Mesodermal cell (in vitro differentiated cells): Measurements from ENCODE around the gene RYK.
"Not testable (repeated sequence)": the region's sequence is repeated elsewhere in the genome, so short reads cannot be mapped to it uniquely, and the experiment has no call there.

Experiments
- H3K27ac ChIP-seq: 2 replicates; pipeline ENCODE4 v1.7.0; 2013; ENCODE audit warnings: mild to moderate bottlenecking, low read depth, low read length, moderate library complexity; ENCODE audit not compliant: severe bottlenecking
- H3K36me3 ChIP-seq: 2 replicates; pipeline ENCODE4 v1.7.1; 2013; ENCODE audit warnings: mild to moderate bottlenecking, low read length, moderate library complexity; ENCODE audit not compliant: control insufficient read depth, insufficient read depth
- H3K4me1 ChIP-seq: one replicate; pipeline ENCODE4 v1.7.1; 2013; ENCODE audit warnings: mild to moderate bottlenecking, low read length; ENCODE audit not compliant: insufficient read depth, control insufficient read depth, poor library complexity, severe bottlenecking
- H3K4me3 ChIP-seq: 2 replicates; pipeline ENCODE4 v1.7.0; 2013; ENCODE audit warnings: low read length, control low read depth, mild to moderate bottlenecking; ENCODE audit not compliant: insufficient read depth, poor library complexity, severe bottlenecking; ENCODE audit errors: extremely low read depth
- H3K9me3 ChIP-seq: 2 replicates; pipeline ENCODE4 v1.7.1; 2013; ENCODE audit warnings: mild to moderate bottlenecking, low read length, moderate library complexity; ENCODE audit not compliant: control insufficient read depth
- WGBS, 2 experiments: methylation state at CpG; one replicate each; pipeline ENCODE4 v1.1.5; 2013; ENCODE audit warnings: missing lambda C conversion rate in 2 of 2; ENCODE audit not compliant: insufficient coverage in 2 of 2; 5-methylcytosine and 5-hydroxymethylcytosine counted together

RYK gene

DNA sequence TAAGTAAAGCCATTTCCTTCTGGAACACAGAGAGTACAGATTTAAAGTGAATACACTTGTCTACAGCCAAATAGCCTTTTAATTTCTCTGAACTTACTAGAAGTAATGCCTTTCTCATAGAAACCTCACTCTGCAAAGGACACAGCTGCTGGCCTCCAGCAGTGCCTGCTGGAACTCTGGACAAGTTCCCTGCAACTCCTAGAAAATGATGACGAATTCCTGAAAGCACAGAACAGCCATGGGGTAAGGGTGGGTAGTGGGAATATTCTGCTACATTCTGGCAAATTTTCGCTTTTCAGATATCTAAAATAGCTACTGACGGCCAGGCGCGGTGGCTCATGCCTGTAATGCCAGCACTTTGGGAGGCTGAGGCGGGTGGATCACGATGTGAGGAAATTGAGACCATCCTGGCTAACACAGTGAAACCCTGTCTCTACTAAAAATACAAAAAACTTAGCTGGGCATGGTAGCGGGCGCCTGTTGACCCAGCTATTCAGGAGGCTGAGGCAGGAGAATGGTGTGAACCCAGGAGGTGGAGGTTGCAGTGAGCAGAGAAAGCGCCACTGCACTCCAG, 34.4 kb downstream of the RYK start:
- WGBS, 2 experiments, result 89 to 92% methylated on average over 8 to 9 of the region's 10 CpGs
- Histone ChIP-seq H3K4me3 (no peak overlapping the region), H3K9me3 (no peaks in the 10 kb centered on the region), H3K27ac (no peak overlapping the region), H3K36me3 (peaks cover 15% of the 10 kb centered on the region), H3K4me1 (no peaks in the 10 kb centered on the region)

DNA sequence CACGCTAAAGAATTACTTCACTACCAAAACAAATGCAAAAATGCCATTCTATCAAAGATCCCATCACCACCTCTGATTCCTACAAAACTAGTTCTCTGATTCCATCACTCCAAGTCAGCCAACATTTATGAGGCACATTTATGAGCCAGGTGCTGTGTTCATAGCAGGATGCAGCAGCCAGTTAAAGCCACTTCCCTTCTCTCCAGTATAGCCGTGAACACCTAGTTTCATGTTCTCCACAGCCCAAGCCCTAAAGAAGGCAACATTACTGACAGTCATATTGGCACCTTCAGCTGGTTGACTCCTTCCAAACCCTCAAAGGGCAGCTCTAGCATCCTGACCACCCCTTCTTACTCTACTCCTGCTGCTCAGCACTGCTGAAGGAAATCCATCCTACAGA, 36.4 kb downstream of the RYK start:
- Histone ChIP-seq H3K4me3 (no peak overlapping the region), H3K9me3 (no peaks in the 10 kb centered on the region), H3K36me3 (peaks cover 23% of the 10 kb centered on the region), H3K27ac (no peak overlapping the region), H3K4me1 (no peaks in the 10 kb centered on the region)
- 95 to 96% methylated on average over 2 of the region's 2 CpGs for WGBS, 2 experiments

DNA sequence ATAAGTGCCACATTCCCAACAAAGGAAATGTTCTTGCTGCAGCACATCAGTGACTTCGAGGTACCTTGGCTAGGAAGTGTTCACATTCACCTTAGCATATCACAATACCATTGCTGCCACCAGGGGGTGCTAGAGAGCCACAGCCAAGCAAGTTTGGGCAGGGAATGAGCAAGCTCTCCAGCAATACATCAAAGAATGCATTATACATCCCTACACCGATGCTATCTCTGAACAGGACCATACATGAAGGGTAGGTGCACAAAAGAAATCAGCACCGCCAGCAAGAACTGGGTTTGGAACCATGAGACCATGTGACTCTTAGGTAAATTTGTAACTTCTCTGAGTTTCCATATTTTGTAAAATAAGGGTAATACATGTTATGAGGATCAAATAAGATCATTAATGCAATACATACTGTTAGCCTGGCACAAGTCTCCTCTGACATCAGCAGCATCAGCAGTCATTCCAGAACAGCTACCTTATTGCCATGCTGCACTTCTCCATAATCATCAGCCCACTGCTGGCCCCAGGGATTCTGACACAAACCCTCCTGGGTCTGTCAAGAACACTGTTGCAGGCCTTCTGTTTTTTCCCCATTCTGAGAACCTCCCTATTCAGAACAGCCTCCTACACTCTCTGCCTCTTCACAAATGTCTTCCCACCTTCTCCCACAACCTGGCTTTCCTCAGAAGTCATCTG, 37.5 kb downstream of the RYK start:
- WGBS, 2 experiments, result 47% methylated on average over 2 of the region's 3 CpGs; no CpG with 5 or more reads in 1 of the 2 experiments
- Histone ChIP-seq H3K27ac (no peak overlapping the region), H3K4me3 (no peak overlapping the region), H3K36me3 (peaks cover 29% of the 10 kb centered on the region), H3K4me1 (no peaks in the 10 kb centered on the region), H3K9me3 (no peaks in the 10 kb centered on the region)

DNA sequence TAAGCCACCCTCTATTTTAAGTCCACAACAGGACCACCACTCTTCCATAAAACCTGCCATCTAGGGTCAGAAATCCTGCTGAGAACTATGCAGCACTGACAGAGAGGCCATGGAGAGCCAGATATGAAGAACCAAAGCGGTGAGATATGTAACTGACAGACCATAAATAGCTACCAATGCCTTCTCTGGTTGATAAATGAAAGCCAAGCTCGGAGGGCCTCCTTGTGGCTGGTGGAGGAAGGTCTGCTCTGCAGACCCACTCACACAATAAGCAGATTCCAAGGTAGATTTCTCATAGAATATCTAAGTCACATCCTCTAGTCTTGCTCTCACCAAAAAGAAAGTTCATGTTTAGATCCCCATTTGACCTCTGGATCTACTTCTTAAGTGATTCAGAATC, 38.9 kb downstream of the RYK start:
- Histone ChIP-seq H3K27ac (no peak overlapping the region), H3K4me1 (no peaks in the 10 kb centered on the region), H3K4me3 (no peak overlapping the region), H3K36me3 (peaks cover 40% of the 10 kb centered on the region), H3K9me3 (no peaks in the 10 kb centered on the region)
- 55 to 75% methylated on average over 1 to 2 of the region's 2 CpGs for WGBS, 2 experiments

DNA sequence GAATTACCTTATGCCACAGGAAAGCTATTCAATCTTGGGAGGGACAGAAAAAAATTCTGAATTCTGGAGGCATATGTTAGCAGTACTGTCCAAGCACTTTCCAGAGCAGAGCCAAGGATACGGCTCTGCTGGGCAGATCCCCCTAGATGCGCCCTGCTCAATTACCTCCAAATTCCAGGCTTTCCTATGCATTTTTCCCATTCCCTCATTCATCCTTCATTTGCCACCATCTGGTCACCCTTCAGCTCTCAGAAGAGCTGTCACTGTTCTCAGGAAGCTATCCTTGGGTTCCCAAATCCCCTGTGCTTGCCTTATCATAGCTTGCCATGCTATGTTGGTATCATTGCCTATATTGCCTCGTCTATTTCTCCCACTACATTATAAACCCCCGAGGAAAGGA, 45.2 kb downstream of the RYK start:
- Histone ChIP-seq H3K4me3 (no peak overlapping the region), H3K27ac (no peak overlapping the region), H3K36me3 (peaks cover 65% of the 10 kb centered on the region), H3K4me1 (peaks cover 14% of the 10 kb centered on the region), H3K9me3 (no peaks in the 10 kb centered on the region)
- WGBS, 2 experiments, result 100% methylated on average over 2 to 4 of the region's 4 CpGs

DNA sequence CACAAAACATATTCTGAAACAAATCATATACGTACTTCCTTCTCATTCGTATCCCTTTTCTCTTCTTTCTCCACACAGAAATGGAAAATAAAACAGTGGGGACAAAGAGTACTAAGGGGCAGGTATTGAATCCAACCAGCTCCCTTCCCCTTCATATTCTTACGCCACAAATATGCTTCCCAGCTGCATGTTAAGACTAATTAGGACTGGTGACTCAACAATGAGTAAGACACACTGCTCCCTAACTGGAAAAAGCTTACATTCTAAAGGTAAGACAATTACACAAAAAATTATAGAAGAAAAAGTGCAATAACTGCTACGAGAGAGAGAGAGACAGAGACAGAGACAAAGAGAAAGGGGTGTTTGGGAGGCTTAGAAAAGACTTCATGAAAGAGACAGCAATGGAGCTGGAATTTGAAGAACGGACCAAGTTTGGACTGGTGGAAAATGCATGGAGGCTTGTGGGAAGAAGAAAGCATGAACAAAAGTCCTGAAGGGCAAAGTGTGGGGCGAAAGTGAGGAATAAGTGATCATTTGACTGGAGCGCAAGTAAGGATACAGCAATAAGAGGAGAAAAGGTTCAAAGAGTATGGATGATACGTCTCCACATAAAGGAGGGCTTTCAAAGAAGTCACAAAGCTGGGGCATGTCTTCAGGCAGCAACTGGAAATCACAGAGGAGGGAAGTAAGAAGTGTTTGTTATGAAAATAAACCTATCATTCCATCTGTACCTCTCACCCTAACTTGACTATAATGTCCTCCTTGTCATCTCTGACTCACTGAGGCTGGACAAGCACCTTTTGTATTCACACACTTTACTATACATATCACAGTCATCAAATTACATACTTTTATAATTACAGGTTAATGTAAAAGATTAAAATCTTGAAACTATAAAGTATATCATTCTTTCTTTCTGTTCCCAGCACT, 49.2 kb downstream of the RYK start:
- Histone ChIP-seq H3K27ac (peak overlapping the region; percentile 60), H3K4me3 (no peak overlapping the region), H3K9me3 (no peaks in the 10 kb centered on the region), H3K36me3 (peaks cover 58% of the 10 kb centered on the region), H3K4me1 (peaks cover 14% of the 10 kb centered on the region)
- 96 to 99% methylated on average over 4 to 6 of the region's 8 CpGs for WGBS, 2 experiments

DNA sequence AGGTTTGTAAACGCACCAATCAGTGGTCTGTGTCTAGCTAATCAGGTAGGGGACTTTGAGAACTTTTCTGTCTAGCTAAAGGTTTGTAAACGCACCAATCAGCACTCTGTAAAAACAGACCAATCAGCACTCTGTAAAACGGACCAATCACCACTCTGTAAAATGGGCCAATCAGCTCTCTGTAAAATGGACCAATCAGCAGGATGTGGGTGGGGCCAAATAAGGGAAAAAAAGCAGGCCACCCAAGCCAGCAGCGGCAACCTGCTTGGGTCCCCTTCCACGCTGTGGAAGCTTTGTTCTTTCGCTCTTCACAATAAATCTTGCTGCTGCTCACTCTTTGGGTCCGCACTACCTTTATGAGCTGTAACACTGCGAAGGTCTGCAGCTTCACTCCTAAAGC, 50.8 kb downstream of the RYK start:
- 100% methylated on average over 4 to 7 of the region's 8 CpGs for WGBS, 2 experiments
- H3K27ac ChIP-seq, H3K4me3 ChIP-seq, H3K9me3 ChIP-seq: not testable (repeated sequence)
- H3K36me3 ChIP-seq, result peaks cover 69% of the 10 kb centered on the region
- H3K4me1 ChIP-seq, result peaks cover 15% of the 10 kb centered on the region

DNA sequence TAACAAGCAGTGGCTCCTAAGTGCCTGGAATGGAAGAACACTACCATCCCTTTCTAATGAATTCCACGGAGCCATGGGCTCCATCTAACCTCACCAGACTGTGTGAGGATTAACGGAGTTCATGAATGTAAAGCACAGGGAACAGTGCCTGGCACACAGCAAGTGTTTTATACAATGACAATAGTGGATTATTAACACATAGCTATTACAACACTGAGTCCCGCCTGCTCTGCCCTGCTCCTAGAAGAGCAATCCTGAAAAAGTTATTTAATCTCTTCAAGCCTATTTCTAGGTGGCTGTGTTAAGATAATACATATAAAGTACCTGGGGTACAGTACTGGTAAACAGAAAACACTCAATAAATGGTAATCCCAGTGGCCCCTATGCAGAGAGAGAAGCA, 51.4 kb downstream of the RYK start:
- H3K36me3 ChIP-seq, result peaks cover 71% of the 10 kb centered on the region
- no peak overlapping the region for H3K4me3 ChIP-seq
- peaks cover 17% of the 10 kb centered on the region for H3K4me1 ChIP-seq
- no peaks in the 10 kb centered on the region for H3K9me3 ChIP-seq
- H3K27ac ChIP-seq, result no peak overlapping the region
- 94% methylated on average over 2 of the region's 3 CpGs; no CpG with 5 or more reads in 1 of the 2 experiments for WGBS, 2 experiments

DNA sequence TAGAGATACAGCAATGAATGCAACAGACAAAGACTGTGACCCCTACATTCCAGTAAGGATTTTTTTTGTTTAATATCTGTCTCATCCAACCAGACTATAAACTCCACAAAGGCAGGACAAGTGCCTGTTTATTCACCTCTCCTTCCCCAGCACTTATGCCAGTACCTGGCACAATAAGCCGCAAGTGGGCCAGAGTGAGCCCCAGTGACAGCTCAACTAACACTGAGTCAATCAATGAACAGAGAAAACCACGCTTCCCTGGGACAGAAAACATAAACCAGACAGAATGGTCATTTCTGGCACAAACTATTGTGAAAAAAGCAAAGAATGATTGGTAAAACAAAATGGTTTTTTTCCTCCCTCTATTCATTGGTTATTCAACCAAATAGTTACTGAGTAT, 52.2 kb downstream of the RYK start:
- Histone ChIP-seq H3K27ac (no peak overlapping the region), H3K4me1 (peaks cover 17% of the 10 kb centered on the region), H3K36me3 (peaks cover 71% of the 10 kb centered on the region), H3K4me3 (no peak overlapping the region), H3K9me3 (no peaks in the 10 kb centered on the region)
- WGBS, 2 experiments, result 88% methylated on average over 1 of the region's 2 CpGs; no CpG with 5 or more reads in 1 of the 2 experiments

DNA sequence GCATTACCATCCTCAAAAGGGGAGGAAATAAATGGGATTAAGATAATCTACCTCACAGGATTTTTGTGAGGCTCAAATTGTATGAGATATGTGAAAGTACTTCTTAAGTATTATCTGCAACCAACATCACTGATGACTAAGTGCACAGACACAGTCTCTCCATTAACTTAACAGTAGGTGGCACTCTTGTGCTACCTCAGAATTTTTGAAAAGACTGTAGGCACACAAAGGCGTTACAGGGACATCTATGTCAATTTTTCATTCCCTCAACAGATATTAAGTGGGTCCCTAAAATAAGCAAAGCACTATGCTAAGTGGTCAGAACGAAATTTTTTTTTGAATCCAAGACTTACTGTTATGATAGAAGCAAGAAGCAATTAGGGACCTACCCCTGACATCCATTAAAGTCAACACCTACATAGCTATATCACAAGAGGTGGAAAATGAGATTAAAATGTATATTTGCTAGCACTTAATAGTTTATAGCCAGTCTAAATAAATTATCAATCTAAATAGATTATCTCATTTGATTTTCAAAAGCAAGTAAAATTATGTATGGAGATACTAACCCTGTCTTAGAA, 52.9 kb downstream of the RYK start:
- no peaks in the 10 kb centered on the region for H3K9me3 ChIP-seq
- H3K27ac ChIP-seq, result no peak overlapping the region
- 63% methylated on average over 1 of the region's 2 CpGs; no CpG with 5 or more reads in 1 of the 2 experiments for WGBS, 2 experiments
- H3K36me3 ChIP-seq, result peaks cover 73% of the 10 kb centered on the region
- H3K4me1 ChIP-seq, result peaks cover 17% of the 10 kb centered on the region
- no peak overlapping the region for H3K4me3 ChIP-seq
